HG02588 (cell line): ENCODE data around the gene CCAR1.
A peak's percentile ranks its signal among the peaks of the same experiment; 100 is the strongest.
"Not testable (repeated sequence)": the region's sequence is repeated elsewhere in the genome, so short reads cannot be mapped to it uniquely, and the experiment has no call there.

Source experiments
- ATAC-seq: cut with Tn5 transposase; IDR thresholded peaks from one replicate; pipeline ENCODE4 v1.9.1; 2021; ENCODE audit warnings: mild to moderate bottlenecking, moderate library complexity; ENCODE audit not compliant: unreplicated experiment

CCAR1 gene

DNA sequence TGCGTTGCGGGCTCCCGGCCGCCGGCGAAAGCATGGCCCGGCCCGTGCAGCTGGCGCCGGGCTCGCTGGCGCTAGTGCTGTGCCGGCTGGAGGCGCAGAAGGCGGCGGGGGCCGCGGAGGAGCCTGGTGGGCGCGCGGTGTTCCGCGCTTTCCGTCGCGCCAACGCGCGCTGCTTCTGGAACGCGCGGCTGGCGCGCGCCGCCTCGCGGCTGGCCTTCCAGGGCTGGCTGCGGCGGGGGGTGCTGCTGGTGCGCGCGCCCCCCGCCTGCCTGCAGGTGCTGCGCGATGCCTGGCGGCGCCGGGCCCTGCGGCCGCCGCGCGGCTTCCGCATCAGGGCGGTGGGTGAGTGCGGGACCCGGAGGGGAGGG lies 106.5 kb downstream of the CCAR1 start:
- ATAC-seq: peak; percentile 37

DNA sequence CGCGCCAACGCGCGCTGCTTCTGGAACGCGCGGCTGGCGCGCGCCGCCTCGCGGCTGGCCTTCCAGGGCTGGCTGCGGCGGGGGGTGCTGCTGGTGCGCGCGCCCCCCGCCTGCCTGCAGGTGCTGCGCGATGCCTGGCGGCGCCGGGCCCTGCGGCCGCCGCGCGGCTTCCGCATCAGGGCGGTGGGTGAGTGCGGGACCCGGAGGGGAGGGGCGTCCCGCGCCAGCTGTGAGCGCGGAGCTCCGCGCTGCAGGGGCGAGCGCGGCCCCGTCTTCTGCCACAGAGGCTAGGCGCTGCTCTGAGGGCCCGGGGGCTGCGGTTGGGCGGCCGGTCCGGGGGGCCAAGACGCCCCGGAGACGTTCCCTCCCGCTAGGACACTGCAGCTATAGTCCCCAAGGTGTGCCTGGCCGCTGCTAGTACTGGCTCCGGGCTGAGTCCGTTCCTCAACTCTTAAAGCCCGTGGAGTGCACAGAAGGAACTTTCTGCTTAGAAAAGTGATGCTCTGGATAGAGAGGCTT lies 107.1 kb downstream of the CCAR1 start:
- not testable (repeated sequence) for ATAC-seq

DNA sequence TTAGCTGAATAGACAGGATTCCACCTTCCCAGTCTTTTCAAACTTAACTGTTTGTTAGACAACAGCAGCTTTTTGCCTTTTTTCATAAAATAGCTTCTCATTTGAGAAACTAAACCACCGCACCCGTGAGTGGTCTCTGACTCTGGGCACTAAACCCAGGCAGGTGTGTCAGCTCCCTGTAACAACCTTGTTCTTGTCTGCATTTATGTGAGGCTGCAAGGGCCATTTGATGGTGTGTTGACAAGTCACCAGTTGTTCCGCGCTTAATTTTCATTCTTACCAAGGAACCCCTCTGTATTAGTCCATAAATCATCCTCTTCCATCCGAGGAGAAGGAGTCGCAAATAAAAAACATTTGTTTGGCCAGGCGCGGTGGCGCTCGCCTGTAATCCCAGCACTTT lies 107.8 kb downstream of the CCAR1 start:
- no peak for ATAC-seq

DNA sequence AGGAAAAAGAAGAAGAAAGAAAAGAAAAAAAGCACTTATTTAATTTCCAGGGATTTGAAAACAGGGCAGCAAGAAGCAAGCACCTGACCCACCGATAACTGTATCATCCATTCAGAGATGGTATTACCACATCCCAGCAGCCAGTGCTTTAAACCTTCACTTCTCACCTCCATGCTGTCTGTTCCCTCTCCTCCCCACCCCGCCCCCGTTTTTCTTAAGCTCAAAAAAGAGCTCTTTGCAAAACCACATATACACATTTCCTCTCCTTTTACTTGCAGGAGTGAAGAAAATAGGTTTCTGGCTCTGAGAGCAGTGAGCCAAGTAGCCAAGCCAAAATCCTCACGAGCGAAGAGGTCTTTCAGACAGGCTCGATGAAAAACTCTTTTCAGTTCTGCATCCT lies 108.5 kb downstream of the CCAR1 start:
- no peak for ATAC-seq

DNA sequence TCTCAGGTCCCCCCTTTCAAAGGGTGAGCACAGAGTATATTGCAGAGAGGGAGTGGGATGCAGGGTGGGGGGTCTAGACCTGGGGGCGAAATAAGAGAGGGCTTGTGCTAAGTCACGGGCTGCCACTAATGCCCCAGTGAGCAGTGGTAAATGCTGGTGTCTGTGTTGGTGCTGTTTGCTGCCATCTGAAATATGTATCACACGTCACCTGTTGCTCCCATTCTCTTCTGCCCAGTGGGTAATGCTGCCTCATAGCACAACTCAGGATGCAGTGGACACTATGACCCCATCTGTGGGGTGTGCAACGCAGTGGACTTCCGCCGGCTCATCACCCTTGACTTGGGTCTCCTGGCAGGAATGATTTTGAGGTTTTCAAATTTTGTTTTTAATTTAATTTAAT lies 108.9 kb downstream of the CCAR1 start:
- no peak for ATAC-seq

- ATAC-seq: no peak
Observed at GRCh38 chr10:68831961-68832455, 111.0 kb downstream of the CCAR1 start.

- no peak for ATAC-seq
Observed at GRCh38 chr10:68832601-68833000, 111.6 kb downstream of the CCAR1 start.

DNA sequence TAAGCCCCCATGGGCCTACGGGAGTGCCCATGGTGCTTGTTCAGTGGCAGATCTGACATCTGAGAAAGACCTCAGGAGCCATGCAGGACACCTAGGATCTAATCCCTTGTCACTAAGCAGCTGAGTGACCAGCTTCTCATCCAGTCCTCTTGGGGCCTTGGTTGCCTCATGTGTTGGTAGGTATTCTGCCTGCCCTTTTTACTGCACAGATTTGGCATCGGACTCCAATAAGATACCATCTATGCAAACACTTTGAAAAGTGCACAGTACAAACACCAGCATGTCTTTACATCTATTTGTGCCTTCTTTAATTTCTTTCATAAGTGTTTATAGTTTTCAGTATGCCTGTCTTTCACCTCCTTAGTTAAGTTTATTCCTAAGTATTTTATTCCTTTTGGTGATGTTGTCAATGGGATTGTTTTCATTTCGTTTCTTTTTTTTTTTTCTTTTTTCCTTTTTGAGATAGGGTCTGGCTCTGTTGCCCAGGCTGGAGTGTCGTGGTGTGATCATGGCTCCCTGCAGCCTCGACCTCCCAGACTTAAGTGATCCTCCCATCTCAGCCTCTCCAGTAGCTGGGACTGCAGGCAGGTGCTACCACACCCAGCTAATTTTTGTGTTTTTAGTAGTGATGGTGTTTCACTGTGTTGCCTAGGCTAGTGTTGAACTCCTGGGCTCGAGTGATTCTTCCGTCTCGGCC lies 116.7 kb downstream of the CCAR1 start:
- ATAC-seq: no peak

GRCh38 chr10:68840650-68841049 lies 119.6 kb downstream of the CCAR1 start:
- ATAC-seq: not testable (repeated sequence)
